ENCODE results near the gene ITPR1. TPM values are rescaled to one million over a fixed set of nuclear protein-coding genes. Genes with fewer than 3 reads are reported as not detected.

Gene ITPR1
- total and polyA plus RNA-seq, 11 donors = 8.9 to 55.8 (median 19.9) TPM

GRCh38 chr3:4536260-4536659, 43.1 kb downstream of the ITPR1 start:
- no peaks in the 10 kb centered on the region for H3K36me3 ChIP-seq
- 53 to 69% (median 64%) methylated on average over 1 of the region's 1 CpG for WGBS, 4 donors
- no peak overlapping the region for H3K27ac ChIP-seq
- no peak for TF ChIP-seq POLR2A (IDR thresholded peaks at IDR 0.05)
- TF ChIP-seq, protein P1, sequence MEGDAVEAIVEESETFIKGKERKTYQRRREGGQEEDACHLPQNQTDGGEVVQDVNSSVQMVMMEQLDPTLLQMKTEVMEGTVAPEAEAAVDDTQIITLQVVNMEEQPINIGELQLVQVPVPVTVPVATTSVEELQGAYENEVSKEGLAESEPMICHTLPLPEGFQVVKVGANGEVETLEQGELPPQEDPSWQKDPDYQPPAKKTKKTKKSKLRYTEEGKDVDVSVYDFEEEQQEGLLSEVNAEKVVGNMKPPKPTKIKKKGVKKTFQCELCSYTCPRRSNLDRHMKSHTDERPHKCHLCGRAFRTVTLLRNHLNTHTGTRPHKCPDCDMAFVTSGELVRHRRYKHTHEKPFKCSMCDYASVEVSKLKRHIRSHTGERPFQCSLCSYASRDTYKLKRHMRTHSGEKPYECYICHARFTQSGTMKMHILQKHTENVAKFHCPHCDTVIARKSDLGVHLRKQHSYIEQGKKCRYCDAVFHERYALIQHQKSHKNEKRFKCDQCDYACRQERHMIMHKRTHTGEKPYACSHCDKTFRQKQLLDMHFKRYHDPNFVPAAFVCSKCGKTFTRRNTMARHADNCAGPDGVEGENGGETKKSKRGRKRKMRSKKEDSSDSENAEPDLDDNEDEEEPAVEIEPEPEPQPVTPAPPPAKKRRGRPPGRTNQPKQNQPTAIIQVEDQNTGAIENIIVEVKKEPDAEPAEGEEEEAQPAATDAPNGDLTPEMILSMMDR (IDR thresholded peaks at IDR 0.05) = no peak
- H3K4me3 ChIP-seq = no peak overlapping the region
- no peaks in the 10 kb centered on the region for H3K27me3 ChIP-seq
- intact Hi-C loops (cut with DNase I) = loop anchor here in 1 of 10 donors (10.0 kb wide), 1 partner anchor 49 kb away; no protein-coding TSS in a partner anchor
- no peak for DNase-seq
- H3K9me3 ChIP-seq = peaks cover 0 to 40% (median 0%) of the 10 kb centered on the region in 12 donors
- H3K4me1 ChIP-seq = peaks cover 0 to 54% (median 28%) of the 10 kb centered on the region in 12 donors
- no peak for ATAC-seq

DNA sequence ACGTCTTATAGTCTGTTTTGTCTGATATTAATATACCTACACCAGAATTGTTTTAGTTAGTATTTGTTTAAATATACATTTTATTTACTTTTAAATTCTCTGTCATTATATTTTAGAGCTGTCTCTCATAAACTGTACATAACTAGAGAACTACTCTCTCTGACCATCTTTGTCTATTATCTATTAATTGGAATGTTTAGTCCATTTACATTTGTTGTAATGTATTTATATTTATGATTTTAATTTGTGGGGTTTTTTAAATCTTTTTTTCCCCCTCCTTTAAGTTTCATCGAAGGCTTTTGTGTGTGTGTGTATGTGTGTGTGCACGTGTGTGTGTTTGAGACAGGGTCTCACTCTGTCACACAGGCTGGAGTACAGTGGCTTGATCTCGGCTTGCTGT, 47.1 kb downstream of the ITPR1 start:
- peaks cover 0 to 15% (median 4%) of the 10 kb centered on the region in 12 donors for H3K4me1 ChIP-seq

GRCh38 chr3:4543110-4543509, 50.0 kb downstream of the ITPR1 start:
- Histone ChIP-seq H3K4me1 (peaks cover 0 to 11% (median 3%) of the 10 kb centered on the region in 12 donors), H3K9me3 (peaks cover 0 to 30% (median 0%) of the 10 kb centered on the region in 12 donors), H3K27ac (no peak overlapping the region), H3K4me3 (no peak overlapping the region), H3K36me3 (no peaks in the 10 kb centered on the region), H3K27me3 (no peaks in the 10 kb centered on the region)
- 79 to 86% (median 82%) methylated on average over 2 of the region's 2 CpGs for WGBS, 4 donors
- no peak for DNase-seq
- ATAC-seq = no peak
- TF ChIP-seq, protein P1 (IDR thresholded peaks at IDR 0.05) = no peak
- no peak for TF ChIP-seq POLR2A (IDR thresholded peaks at IDR 0.05)
- intact Hi-C loops (cut with DNase I) = no loop called here

More for the DNA sequence above, 47.1 kb downstream of the ITPR1 start:
- peaks cover 0 to 42% (median 0%) of the 10 kb centered on the region in 12 donors for H3K9me3 ChIP-seq
- H3K36me3 ChIP-seq = no peaks in the 10 kb centered on the region
- no peak overlapping the region for H3K4me3 ChIP-seq
- 94 to 99% (median 96%) methylated on average over 4 of the region's 4 CpGs for WGBS, 4 donors
- intact Hi-C loops (cut with DNase I) = no loop called here
- ATAC-seq (no peak), DNase-seq (no peak)
- no peak overlapping the region for H3K27ac ChIP-seq
- no peak for TF ChIP-seq POLR2A (IDR thresholded peaks at IDR 0.05)
- TF ChIP-seq, protein P1 (IDR thresholded peaks at IDR 0.05) = no peak
- no peaks in the 10 kb centered on the region for H3K27me3 ChIP-seq

DNA sequence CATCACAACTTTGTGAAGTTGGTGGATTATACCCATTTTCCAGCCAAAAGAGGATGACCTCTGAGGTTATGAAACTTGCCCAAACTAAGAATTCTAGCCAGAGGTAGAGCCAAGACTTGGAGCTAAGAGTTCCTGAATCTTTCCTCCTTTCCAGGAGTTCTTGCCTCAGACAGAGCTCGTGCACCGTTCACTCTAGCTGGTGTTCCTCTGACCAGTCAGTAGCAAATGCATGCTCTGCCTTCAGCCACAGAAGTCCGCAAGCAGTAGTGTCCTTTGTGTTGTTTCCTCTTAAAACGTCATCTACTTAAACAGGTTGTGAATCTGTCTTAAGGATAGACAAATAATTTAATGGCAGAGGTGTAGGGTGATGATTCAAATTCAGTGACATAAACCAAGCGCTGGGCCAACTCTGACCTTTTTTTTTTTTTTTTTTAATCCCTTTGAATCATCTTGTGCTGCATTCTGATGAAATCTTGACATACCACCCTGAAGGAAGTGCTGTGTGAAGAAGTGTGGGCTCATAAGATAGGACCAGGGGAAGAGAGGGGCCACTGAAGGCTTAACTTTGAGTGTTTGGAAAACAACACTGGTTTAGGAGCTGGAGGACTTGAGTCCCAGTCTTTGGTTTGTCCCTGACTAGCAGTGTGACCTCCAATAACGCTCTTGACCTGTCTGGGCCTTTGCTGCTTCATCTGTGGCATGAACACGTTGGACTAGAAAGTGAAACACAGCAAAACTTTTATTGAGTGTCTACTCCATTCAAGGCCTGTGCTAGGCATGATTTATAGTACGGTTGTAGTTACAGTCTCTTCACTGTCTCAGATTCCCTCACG, 53.4 kb downstream of the ITPR1 start:
- ATAC-seq (no peak), DNase-seq (no peak)
- Histone ChIP-seq H3K36me3 (no peaks in the 10 kb centered on the region), H3K4me3 (no peak overlapping the region), H3K9me3 (peaks cover 0 to 5% (median 0%) of the 10 kb centered on the region in 12 donors), H3K4me1 (peaks cover 0 to 40% (median 22%) of the 10 kb centered on the region in 12 donors), H3K27me3 (no peaks in the 10 kb centered on the region), H3K27ac (no peak overlapping the region)
- intact Hi-C loops (cut with DNase I) = no loop called here
- no peak for TF ChIP-seq POLR2A (IDR thresholded peaks at IDR 0.05)
- WGBS, 4 donors = 77 to 90% (median 86%) methylated on average over 9 of the region's 9 CpGs

Measured in heart left ventricle (tissue), 16 donors.